CD4-positive, alpha-beta T cell treated with Interferon alpha-2 for 1 hour (primary cell): ENCODE measurements around the gene C2orf72.
"Not testable (repeated sequence)": the region's sequence is repeated elsewhere in the genome, so short reads cannot be mapped to it uniquely, and the experiment has no call there.

Source experiments
- DNase-seq, 2 donors: peaks; one replicate each; pipeline ENCODE4 v3.0.0-alpha.2; 2020 to 2022

The C2orf72 gene

GRCh38 chr2:231037202-231037730 is at the start of gene C2orf72:
C2orf72 (plus strand) TSS chr2:231037523; CDS start chr2:231037566, 43 bp downstream.
- DNase-seq: no peak

GRCh38 chr2:230989731-230990130 is 47.6 kb upstream of the C2orf72 start:
- DNase-seq: no peak

GRCh38 chr2:230990131-230990898 is 47.0 kb upstream of the C2orf72 start:
- no peak for DNase-seq

- DNase-seq: no peak
These were observed 46.5 kb upstream of the C2orf72 start for GRCh38 chr2:230990899-230991150.

- DNase-seq: no peak
These were observed 45.7 kb upstream of the C2orf72 start for GRCh38 chr2:230991598-230991997.

- DNase-seq: no peak
These were observed 41.5 kb upstream of the C2orf72 start, which contains the start of gene SPATA3 for GRCh38 chr2:230995821-230996220. SPATA3 (plus strand) TSS chr2:230996121; CDS start chr2:230996234, 113 bp downstream.

GRCh38 chr2:230996661-230997060 is 40.7 kb upstream of the C2orf72 start:
- no peak for DNase-seq

- no peak for DNase-seq
These were observed 38.4 kb upstream of the C2orf72 start for GRCh38 chr2:230998882-230999281.

GRCh38 chr2:230999477-230999876 is 37.8 kb upstream of the C2orf72 start:
- no peak for DNase-seq

- DNase-seq: no peak
These were observed 37.0 kb upstream of the C2orf72 start for GRCh38 chr2:231000211-231000904.

GRCh38 chr2:231001036-231001435 is 36.3 kb upstream of the C2orf72 start:
- no peak for DNase-seq

- DNase-seq: no peak
These were observed 35.4 kb upstream of the C2orf72 start for GRCh38 chr2:231001921-231002320.

- no peak for DNase-seq
These were observed 34.7 kb upstream of the C2orf72 start for GRCh38 chr2:231002641-231003040.

GRCh38 chr2:231003186-231003585 is 34.1 kb upstream of the C2orf72 start:
- no peak for DNase-seq

- DNase-seq: not testable (repeated sequence)
These were observed 32.4 kb upstream of the C2orf72 start for GRCh38 chr2:231004930-231005329.

GRCh38 chr2:231007286-231008098 is 29.8 kb upstream of the C2orf72 start:
- DNase-seq: no peak

- DNase-seq: no peak
These were observed 29.2 kb upstream of the C2orf72 start for GRCh38 chr2:231008131-231008530.

GRCh38 chr2:231009236-231009919 is 27.9 kb upstream of the C2orf72 start:
- DNase-seq: no peak

- no peak for DNase-seq
These were observed 27.1 kb upstream of the C2orf72 start for GRCh38 chr2:231010201-231010730.

- no peak for DNase-seq
These were observed 25.8 kb upstream of the C2orf72 start for GRCh38 chr2:231011526-231011925.

- DNase-seq: no peak
These were observed 24.9 kb upstream of the C2orf72 start for GRCh38 chr2:231012463-231012862.

- DNase-seq: no peak
These were observed 23.5 kb upstream of the C2orf72 start for GRCh38 chr2:231013820-231014219.

GRCh38 chr2:231015478-231015877 is 21.8 kb upstream of the C2orf72 start:
- no peak for DNase-seq
